K562 (cell line): ENCODE results near the gene POLR2L. TPM values are rescaled to one million over a fixed set of nuclear protein-coding genes. Genes with fewer than 3 reads are reported as not detected.

Experiments
- ARID4B ChIP-seq: sonication (generic); formaldehyde crosslinking; IDR thresholded peaks from 2 replicates; pipeline ENCODE4 v1.8.0; 2022; ENCODE audit warnings: mild to moderate bottlenecking, missing genetic modification reagents
- BCL6 ChIP-seq: fragments of 250-450 bp; sonication (Bioruptor Pico); IDR thresholded peaks from 2 replicates; pipeline ENCODE4 v1.4.0; 2020
- FOXA3 ChIP-seq, 2 experiments: fragments of 450-650 bp in 1 of 2; sonication (generic) in 1 of 2; formaldehyde crosslinking; IDR thresholded peaks in 1 of 2; conservative IDR thresholded peaks in 1 of 2; 2 replicates each; pipeline versions ENCODE4 v1.4.0 to v1.8.0; 2020 to 2022; ENCODE audit warnings: mild to moderate bottlenecking in 2 of 2, missing genetic modification reagents in 1 of 2
- HMGXB4 ChIP-seq: sonication (generic); formaldehyde crosslinking; IDR thresholded peaks from 2 replicates; pipeline ENCODE4 v1.8.1; 2023; ENCODE audit warnings: mild to moderate bottlenecking, missing genetic modification reagents
- NONO ChIP-seq, 2 experiments: fragments of 200-400 bp in 1 of 2; fragments of 450-650 bp in 1 of 2; formaldehyde crosslinking in 1 of 2; IDR thresholded peaks; 2 replicates each; pipeline ENCODE4 v1.6.1; 2017; ENCODE audit warnings: low read depth in 2 of 2, mild to moderate bottlenecking in 2 of 2, moderate library complexity in 2 of 2, low read length in 1 of 2
- NRF1 ChIP-seq, 2 experiments: fragments of 450-650 bp; IDR thresholded peaks in 1 of 2; conservative IDR thresholded peaks in 1 of 2; 2 replicates each; pipeline ENCODE4 v1.6.1; 2014; ENCODE audit warnings: mild to moderate bottlenecking in 2 of 2
- RFX7 ChIP-seq: fragments of 250-450 bp; sonication (Bioruptor Pico); IDR thresholded peaks from 2 replicates; pipeline ENCODE4 v1.5.1; 2021; ENCODE audit warnings: mild to moderate bottlenecking
- SIN3A ChIP-seq, 2 experiments: fragments of 150-350 bp in 1 of 2; IDR thresholded peaks; 2 replicates each; pipeline ENCODE4 v1.6.1; 2011 to 2016; ENCODE audit warnings: borderline replicate concordance in 2 of 2, low read depth in 2 of 2, low read length in 2 of 2, mild to moderate bottlenecking in 2 of 2, moderate library complexity in 2 of 2; ENCODE audit not compliant: control insufficient read depth in 1 of 2
- SMAD3 ChIP-seq: fragments of 450-650 bp; formaldehyde crosslinking; conservative IDR thresholded peaks from 2 replicates; pipeline ENCODE4 v1.4.0; 2020; ENCODE audit warnings: mild to moderate bottlenecking
- TAL1 ChIP-seq: fragments of 450-650 bp; IDR thresholded peaks from 2 replicates; pipeline ENCODE4 v1.6.1; 2016; ENCODE audit warnings: mild to moderate bottlenecking
- ZBTB2 ChIP-seq: fragments of 450-650 bp; IDR thresholded peaks from 2 replicates; pipeline ENCODE4 v1.6.1; 2016; ENCODE audit warnings: antibody characterized with exemption
- ZBTB49 ChIP-seq: sonication (generic); formaldehyde crosslinking; IDR thresholded peaks from 2 replicates; pipeline ENCODE4 v1.8.0; 2022; ENCODE audit warnings: missing genetic modification reagents, mild to moderate bottlenecking, borderline replicate concordance
- ZC3H8 ChIP-seq: fragments of 450-650 bp; IDR thresholded peaks from 2 replicates; pipeline ENCODE4 v1.6.1; 2017
- ZNF511 ChIP-seq: sonication (generic); formaldehyde crosslinking; IDR thresholded peaks from 2 replicates; pipeline ENCODE4 v1.8.0; 2022; ENCODE audit warnings: mild to moderate bottlenecking, missing genetic modification reagents
- polyA plus RNA-seq, 8 experiments: library from polyadenylated mRNA; depleted of rRNA in 4 of 8; stranded (reverse) in 5 of 8; unstranded in 3 of 8; fragments of >200 nt; fragmentation: Nextera tagmentation in 2 of 8; fragmentation: Illumina TruSeq in 1 of 8; extraction: Ambion mirVana in 2 of 8; extraction: Trizol in 1 of 8; gene quantifications; 2 replicates each; pipeline versions ENCODE4 v1.2.1 to v1.2.3, GENCODE V29; 2011 to 2014; ENCODE audit warnings: inconsistent platforms in 1 of 8, missing spikeins in 1 of 8
- total RNA-seq, 7 experiments: library from RNA; depleted of rRNA in 6 of 7; stranded (reverse); fragments of >200 nt in 6 of 7; fragmentation: Illumina TruSeq in 2 of 7; extraction: Trizol in 2 of 7; gene quantifications; 2 replicates each; pipeline versions ENCODE4 v1.2.1 to v1.2.3, GENCODE V29; 2011 to 2021; ENCODE audit warnings: low replicate concordance in 1 of 7

Gene POLR2L
- total and polyA plus RNA-seq, 9 of the 15 experiments (the other 6 are each of a cell fraction or from before 2014, with no cell fraction given), result 38.3 to 688 (median 108) TPM

- TF ChIP-seq ZBTB49 (CRISPR knock-in tag), result no peak
- no peak for TF ChIP-seq TAL1
- TF ChIP-seq ZC3H8, result no peak
- 0 out of 2 replicates have a peak, but pooled peaks have one; percentile 29 for TF ChIP-seq ZBTB2
- TF ChIP-seq SIN3A (IDR thresholded peaks at IDR 0.05; ENCODE audit: borderline replicate concordance in 2 of 2, control insufficient read depth in 1 of 2, low read depth in 2 of 2, low read length in 2 of 2), result 0 out of 4 replicates have a peak, but pooled peaks of 1 of the 2 experiments have one; percentile 42
- no peak for TF ChIP-seq ZNF511 (CRISPR knock-in tag)
- TF ChIP-seq NONO (IDR thresholded peaks at IDR 0.05; ENCODE audit: low read depth in 2 of 2, low read length in 1 of 2), result no peak
- no peak for TF ChIP-seq ARID4B
- TF ChIP-seq RFX7 (CRISPR knock-in tag), result no peak
- no peak for TF ChIP-seq BCL6 (CRISPR knock-in tag)
- TF ChIP-seq HMGXB4 (CRISPR knock-in tag), result 0 out of 2 replicates have a peak, but pooled peaks have one; percentile 49
- peak in 1 of 2 experiments; percentile 59; a peak in 1 of 4 replicates for TF ChIP-seq FOXA3 (CRISPR knock-in tag; conservative IDR thresholded peaks at IDR 0.05 in 1 of 2, IDR thresholded peaks at IDR 0.05 in 1 of 2)
- no peak for TF ChIP-seq SMAD3 (CRISPR knock-in tag)
- TF ChIP-seq NRF1 (conservative IDR thresholded peaks at IDR 0.05 in 1 of 2, IDR thresholded peaks at IDR 0.05 in 1 of 2), result no peak; a peak in 1 of 4 replicates
Observed at GRCh38 chr11:808427-809286, 33.7 kb downstream of the POLR2L start (continued).
